HG03175 (cell line): Measurements from ENCODE around the gene PIK3IP1.
A peak's percentile ranks its signal among the peaks of the same experiment; 100 is the strongest.

ENCODE experiments used
- ATAC-seq: cut with Tn5 transposase; IDR thresholded peaks from one replicate; pipeline ENCODE4 v1.9.1; 2021; ENCODE audit warnings: mild to moderate bottlenecking, moderate library complexity; ENCODE audit not compliant: unreplicated experiment

Gene PIK3IP1

DNA sequence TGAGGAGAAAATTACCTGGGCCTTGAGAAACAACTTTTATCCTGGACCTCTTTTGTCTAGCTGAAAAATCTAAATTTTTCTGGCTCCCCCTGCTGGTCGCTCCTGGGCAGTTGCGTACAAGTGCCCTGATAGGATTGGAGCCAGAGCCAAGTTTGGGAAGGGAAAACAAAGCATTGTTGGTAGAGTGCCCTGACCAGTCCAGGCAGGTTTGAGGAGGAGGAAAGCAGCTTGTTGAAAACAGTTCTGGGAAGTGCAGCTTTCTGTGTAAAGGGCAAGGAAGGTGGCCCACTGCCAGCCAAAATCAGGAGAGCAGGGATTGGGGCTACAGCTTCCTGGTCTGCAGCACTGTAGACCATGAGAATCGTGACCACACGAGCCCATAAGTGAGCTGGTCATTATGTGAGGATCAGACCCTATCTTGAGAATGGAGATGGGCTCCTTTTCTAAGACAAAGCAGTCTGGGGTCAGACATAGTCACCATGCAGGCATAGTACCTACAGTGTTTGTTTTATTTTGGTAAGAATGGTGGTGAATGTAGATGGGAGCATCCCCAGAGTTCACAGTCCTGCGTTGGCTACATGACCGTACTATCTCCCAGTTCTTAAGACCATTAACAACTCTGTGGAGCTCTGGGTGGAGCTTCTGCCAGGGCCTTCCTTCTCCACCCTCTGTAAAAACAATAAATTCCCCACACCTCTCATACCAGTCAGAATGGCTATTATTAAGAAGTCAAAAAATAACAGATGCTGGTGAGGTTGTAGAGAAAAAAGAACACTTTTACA, 21.3 kb upstream of the PIK3IP1 start:
- ATAC-seq: no peak

GRCh38 chr22:31308181-31308580, 15.9 kb upstream of the PIK3IP1 start:
- no peak for ATAC-seq

DNA sequence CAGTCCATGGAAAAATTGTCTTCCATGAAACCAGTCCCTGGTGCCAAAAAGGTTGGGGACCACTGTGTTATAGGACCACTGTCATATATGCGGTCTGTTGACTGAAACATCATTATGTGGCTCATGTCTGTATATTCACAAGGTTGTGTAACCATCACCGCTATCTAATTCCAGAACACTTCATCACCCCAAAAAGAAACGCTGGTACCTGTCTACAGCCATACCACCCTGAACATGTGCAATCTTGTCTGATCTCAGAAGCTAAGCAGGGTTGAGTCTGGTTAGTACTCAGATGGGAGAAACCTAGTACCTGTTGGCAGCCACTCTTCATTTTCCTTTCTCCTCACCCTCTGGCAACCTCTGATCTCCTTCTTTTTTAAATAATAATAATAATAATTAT, 12.9 kb upstream of the PIK3IP1 start:
- ATAC-seq: no peak

- ATAC-seq: no peak
Measured at GRCh38 chr22:31302537-31302936, 10.2 kb upstream of the PIK3IP1 start.

GRCh38 chr22:31302006-31302405, 9.7 kb upstream of the PIK3IP1 start:
- ATAC-seq: no peak

- ATAC-seq: no peak
Measured at GRCh38 chr22:31300896-31301295, 8.6 kb upstream of the PIK3IP1 start.

GRCh38 chr22:31295831-31296657, 3.8 kb upstream of the PIK3IP1 start:
- ATAC-seq: no peak

DNA sequence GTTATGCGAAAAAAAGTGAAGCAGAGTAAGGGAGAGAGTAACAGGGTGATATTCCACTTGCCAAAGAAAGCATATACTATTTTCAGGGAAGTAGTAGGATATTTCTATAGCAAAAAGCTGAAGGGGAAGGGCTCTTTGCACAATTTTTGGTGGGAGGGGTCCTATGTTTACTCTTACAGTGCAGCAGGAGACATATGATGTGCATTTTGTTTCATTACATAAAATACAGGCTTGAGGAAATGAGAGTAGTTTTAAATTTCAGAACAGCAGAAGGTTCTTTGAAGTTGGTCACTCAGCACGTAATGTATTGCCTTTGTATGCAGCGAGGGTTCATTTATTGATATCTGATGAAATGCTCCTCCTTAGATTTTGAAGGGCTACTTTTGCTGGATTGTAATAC, 3.1 kb upstream of the PIK3IP1 start:
- ATAC-seq: no peak

DNA sequence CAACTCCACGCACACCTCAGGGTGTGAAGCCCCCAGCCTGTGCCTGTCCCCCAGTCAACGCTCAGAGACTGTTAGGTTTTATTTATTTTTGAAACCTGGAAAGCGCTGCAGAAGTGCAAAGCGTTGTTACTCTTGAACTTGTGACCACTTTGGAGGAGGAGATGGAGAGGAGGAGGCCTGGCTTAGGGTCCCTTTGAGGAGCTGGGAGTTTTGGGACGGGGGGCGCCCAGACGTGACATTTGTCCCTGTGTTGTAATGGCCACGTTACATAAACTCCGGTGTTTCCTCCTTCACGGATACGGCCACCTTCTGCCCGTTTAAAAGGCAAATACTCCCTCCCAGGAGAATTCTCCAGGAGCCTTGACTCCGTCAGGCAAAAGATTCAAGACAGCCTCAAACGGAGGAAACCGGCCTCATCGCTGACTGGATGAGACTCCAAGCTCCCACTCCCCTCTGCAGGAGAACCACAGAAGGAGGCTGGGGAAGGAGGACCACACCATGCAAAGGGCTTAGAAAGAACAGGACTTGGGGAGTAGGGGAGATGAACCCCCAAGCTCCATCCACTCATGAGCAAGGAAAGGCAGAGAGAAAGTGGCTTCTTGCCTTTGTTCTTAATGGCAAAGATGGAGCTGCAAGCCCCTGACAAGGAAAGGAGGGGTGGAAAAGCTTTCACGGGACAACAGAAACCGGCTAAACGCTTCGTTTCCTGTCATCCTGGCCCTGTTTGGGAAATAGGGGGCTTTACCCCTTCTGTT, 630 bp downstream of the PIK3IP1 start:
- no peak for ATAC-seq

- ATAC-seq: peak; percentile 93
Measured at GRCh38 chr22:31290494-31291471, 1.5 kb downstream of the PIK3IP1 start.

- ATAC-seq: no peak
Measured at GRCh38 chr22:31289344-31289743, 2.9 kb downstream of the PIK3IP1 start.

GRCh38 chr22:31288496-31289240, 3.6 kb downstream of the PIK3IP1 start:
- no peak for ATAC-seq

DNA sequence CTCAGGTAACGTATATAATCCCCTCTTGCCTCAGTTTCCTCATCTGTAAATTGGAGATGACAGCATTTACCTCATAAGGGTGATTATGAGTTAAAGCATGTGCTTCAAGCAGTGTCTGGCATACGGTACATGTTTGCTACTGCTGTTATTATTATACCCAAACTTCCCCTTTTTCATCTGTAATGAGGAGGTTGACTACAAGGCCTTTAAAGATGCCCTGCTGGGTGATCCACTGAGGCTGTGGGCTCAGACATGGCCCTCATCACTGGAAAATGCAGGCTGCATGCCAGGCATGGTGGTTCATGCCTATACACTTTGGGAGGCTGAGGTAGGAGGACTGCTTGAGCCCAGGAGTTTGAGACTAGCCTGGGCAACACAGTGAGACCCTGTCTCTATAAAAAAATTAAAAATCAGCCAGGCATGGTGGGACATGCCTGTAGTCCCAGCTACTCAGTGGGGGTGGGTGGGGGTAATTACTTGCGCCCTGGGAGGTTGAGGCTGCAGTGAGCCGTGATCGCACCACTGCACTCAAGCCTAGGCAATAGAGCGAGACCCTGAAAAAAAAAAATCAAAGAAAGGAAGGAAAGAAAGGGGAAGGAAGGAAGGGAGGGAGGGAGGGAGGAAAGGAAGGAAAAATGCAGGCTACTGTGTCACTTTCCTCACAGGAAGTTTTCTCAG, 4.3 kb downstream of the PIK3IP1 start:
- no peak for ATAC-seq

DNA sequence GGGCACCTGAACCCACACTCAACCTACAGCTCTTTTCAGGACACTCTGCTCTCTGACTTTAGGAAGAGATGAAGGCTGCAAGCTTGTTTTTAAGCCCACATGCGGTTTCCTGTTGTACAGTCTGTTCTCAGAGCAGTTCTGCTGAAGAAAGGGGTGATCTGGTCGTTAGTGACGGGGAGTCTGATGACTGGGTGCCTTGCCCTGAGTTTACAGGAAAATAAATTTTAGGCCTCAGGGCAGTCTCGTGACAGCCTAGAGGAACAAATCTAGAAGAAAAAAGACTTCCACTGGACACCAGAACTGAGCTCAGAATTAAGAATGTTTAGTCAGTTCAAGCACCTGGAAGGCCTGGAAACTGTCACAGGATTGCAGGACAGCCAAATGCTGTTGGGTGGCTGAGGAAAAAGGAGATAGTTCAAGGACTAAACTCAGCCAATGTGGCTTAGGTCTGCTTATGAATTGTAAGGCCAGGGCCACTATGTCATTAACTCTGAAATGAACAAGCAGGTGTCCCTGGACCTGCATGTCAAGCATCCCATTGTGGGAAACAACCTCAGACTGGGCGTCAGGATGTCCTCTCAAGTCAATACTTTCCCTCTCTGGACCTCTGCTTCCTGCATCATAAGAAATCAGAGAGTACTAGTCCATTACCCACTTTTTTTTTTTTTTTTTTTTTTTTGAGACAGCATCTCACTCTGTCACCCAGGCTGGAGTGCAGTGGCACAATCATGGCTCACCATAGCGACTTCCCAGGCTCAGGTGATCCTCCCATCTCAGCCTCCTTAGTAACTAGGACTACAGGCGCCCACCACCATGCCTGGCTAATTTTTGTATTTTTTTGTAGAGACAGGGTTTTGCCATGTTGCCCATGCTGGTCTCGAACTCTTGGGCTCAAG, 5.7 kb downstream of the PIK3IP1 start:
- ATAC-seq: no peak

DNA sequence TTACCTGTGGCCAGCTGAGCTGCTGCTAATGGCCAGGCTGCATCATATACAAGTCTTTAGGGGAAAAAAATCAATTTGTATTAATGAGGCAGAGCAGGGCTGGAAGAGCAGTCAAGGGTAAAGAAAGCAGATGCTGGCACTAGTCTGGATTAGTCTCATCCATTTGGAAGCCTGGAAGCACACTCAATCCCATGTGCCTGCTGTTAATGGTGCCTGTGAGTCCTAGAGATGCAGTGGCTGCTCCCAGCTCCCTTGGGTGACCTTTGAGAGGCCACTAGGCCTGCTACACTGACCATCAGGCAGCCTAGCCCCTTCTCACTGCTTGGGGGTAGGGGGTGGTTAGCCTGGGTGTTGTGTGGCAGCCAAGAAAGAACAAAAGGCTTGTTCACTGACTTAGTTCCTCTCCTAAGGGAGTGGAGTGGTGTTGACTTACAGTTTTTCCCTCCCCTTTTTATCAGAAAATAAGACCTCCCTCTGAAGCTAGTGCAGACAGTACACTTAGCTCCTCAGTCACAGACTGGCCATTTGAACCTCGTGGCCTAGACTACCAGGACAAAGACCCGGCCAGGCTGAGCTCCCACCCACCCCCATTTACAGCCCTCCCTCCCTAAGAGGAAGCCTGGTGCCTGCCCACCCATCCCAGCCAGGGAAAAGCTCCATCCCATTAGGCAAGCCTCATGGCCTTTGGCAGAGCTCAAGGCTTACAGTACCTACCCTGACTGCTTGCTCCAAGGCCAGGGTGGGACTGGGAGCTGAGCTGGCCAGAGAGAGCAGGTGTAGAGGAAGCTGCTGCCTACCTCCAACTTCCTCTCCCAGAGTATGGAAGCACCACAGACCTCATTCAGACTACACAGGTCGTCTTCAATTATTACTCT, 7.8 kb downstream of the PIK3IP1 start:
- ATAC-seq: no peak

- no peak for ATAC-seq
Measured at GRCh38 chr22:31282748-31283468, 9.4 kb downstream of the PIK3IP1 start.
